Lower lobe of right lung (tissue), 2 donors: ENCODE data around the gene H1-8. TPM values are rescaled to one million over a fixed set of nuclear protein-coding genes. Genes with fewer than 3 reads are reported as not detected.

Experiments
- ATAC-seq, 2 donors: fragments of 200-7000 bp; cut with Tn5 transposase; one replicate each; pipeline ENCODE4 v1.9.1; 2020 to 2022; ENCODE audit warnings: mild to moderate bottlenecking in 2 of 2, moderate library complexity in 2 of 2
- DNase-seq: peaks from one replicate; pipeline ENCODE4 v3.0.0-alpha.2; 2020
- H3K27ac ChIP-seq: fragments of 200-600 bp; one replicate; pipeline ENCODE4 v1.8.0; 2022
- H3K27me3 ChIP-seq: fragments of 200-600 bp; one replicate; pipeline ENCODE4 v1.8.0; 2022; ENCODE audit warnings: low read depth
- H3K36me3 ChIP-seq: fragments of 200-600 bp; one replicate; pipeline ENCODE4 v1.8.0; 2022; ENCODE audit warnings: mild to moderate bottlenecking
- H3K4me1 ChIP-seq: fragments of 200-600 bp; one replicate; pipeline ENCODE4 v1.8.0; 2022
- H3K4me3 ChIP-seq: fragments of 200-600 bp; one replicate; pipeline ENCODE4 v1.8.0; 2022; ENCODE audit warnings: mild to moderate bottlenecking
- H3K9me3 ChIP-seq: fragments of 200-600 bp; one replicate; pipeline ENCODE4 v1.8.0; 2022
- intact Hi-C: fragments of 100-400 bp; cut with DNase I; formaldehyde crosslinking; loops from one replicate; pipeline ENCODE4 v1.11.0; 2022
- total RNA-seq: library from RNA; stranded (reverse); fragmentation: NEBNext Ultra II Directional; extraction: Animal tissue kit (Norgen Biotek cat#: 25700); gene quantifications from one replicate; pipeline ENCODE4 v1.2.1, GENCODE V29; 2021
- TF ChIP-seq, protein P1 (sequence below): fragments of 200-600 bp; IDR thresholded peaks from one replicate; pipeline ENCODE4 v1.8.0; 2022; ENCODE audit warnings: antibody characterized with exemption, mild to moderate bottlenecking
- donor health status: DM: no; HTN: yes; CAD: no; lungs with severe emphysema.

Gene H1-8
- total RNA-seq, 1 donor from 2014 or later: not detected

DNA sequence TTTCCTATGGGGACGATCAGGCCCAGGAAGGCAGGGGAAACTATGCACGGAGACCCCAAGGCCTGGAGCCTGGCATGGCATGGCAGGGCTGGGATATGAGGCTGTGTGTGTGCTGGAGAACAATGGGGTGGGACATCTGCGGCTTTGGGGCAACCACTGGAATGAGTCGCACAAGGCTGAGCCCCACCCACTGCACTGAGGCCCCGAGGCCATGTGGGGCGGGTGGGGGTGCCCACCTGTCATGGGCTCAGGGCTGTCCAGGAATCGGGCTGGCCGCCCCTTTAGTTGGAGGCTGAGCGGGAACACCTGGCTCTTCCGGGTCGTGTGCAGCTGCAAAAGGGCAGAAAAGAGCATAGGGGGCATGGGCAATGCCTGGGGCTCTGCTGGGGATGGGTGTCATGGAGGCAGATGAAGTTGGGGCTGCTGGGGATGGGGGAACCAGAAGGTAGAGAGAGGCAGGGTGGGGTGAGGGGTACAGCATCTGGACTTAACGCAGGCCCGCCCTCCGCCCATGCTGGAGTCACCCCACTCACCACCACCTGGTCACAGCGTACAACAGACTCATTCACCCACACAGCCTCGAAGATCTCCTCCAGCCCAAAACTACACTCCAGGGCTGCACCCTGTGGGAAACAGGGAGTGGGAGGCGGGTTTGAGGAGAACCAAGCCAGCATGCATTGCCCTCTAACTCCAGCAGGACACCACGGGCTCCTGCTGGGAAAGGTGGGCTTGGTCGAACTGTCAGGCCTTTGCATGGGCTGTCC lies 32.4 kb downstream of the H1-8 start:
- H3K36me3 ChIP-seq: peaks cover 92% of the 10 kb centered on the region
- TF ChIP-seq, protein P1, sequence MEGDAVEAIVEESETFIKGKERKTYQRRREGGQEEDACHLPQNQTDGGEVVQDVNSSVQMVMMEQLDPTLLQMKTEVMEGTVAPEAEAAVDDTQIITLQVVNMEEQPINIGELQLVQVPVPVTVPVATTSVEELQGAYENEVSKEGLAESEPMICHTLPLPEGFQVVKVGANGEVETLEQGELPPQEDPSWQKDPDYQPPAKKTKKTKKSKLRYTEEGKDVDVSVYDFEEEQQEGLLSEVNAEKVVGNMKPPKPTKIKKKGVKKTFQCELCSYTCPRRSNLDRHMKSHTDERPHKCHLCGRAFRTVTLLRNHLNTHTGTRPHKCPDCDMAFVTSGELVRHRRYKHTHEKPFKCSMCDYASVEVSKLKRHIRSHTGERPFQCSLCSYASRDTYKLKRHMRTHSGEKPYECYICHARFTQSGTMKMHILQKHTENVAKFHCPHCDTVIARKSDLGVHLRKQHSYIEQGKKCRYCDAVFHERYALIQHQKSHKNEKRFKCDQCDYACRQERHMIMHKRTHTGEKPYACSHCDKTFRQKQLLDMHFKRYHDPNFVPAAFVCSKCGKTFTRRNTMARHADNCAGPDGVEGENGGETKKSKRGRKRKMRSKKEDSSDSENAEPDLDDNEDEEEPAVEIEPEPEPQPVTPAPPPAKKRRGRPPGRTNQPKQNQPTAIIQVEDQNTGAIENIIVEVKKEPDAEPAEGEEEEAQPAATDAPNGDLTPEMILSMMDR: no peak
- DNase-seq (no peak), ATAC-seq (no peak)
- no peaks in the 10 kb centered on the region for H3K27me3 ChIP-seq
- peak overlapping the region; percentile 85 for H3K27ac ChIP-seq
- H3K9me3 ChIP-seq: no peaks in the 10 kb centered on the region
- no peak overlapping the region for H3K4me3 ChIP-seq
- H3K4me1 ChIP-seq: peaks cover 39% of the 10 kb centered on the region
- intact Hi-C loops: no loop called here

DNA sequence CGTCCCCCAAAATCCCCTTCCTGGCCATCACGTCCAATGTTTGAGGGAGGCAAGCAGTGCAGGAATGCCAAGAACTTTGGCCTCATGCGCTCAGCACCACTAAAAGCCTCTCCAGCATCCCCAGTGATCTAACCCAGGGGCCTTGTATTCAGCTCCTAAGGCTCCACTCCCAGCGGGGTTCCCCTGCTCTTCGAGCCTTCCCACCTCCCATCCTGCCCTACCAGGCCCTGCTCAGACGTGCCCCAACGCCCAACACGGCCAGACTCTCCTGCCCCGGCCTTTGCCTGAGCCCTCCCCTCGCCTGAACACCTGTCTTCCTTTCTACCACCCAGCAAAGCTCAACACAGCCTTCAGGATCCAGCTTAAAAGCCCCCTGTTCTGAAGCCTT lies 33.0 kb downstream of the H1-8 start:
- peak overlapping the region; percentile 85 for H3K27ac ChIP-seq
- H3K4me3 ChIP-seq: no peak overlapping the region
- H3K36me3 ChIP-seq: peaks cover 92% of the 10 kb centered on the region
- TF ChIP-seq, protein P1: no peak
- DNase-seq (no peak), ATAC-seq (no peak)
- intact Hi-C loops: no loop called here
- no peaks in the 10 kb centered on the region for H3K27me3 ChIP-seq
- H3K9me3 ChIP-seq: no peaks in the 10 kb centered on the region
- H3K4me1 ChIP-seq: peaks cover 39% of the 10 kb centered on the region

DNA sequence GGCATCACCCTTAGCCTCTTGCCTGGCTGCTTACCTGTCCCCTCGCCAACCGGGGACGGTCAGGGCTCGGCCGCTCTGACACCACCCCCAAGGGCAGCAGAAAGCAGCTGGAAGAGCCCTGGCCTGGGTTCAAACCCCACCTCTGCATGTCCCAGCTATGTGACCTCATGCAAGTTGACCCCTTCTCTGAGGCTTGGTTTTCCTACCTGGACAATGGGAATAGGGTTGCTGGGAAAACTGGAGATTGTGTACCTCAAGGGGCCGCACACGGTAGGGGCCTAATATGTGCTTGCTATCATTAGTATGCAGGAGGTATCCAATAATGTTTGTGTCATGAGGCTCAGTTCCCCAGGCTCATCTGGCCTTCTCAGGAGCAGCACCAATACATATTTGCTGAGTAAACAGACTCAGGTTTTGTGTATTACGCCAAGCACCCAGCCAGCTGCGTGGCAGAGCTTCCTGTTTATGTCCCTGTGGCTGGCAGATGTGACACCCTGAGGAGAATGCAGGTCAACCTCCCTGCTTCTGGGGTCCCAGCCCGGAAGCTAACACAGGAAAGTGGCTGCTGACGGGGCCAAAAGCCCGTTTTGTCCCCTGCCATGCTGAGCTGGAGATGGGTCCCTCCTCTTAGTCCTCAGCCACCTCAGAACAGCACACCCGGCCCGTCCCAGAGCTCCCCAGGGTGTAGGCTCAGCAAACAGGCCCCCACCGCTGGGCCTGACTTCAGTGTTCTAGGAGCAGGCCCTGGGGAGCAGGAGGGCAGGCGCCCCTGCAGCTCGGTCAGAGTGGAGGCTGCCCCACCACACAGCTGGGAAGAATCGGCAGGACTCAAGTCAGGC lies 33.8 kb downstream of the H1-8 start:
- DNase-seq (peak; percentile 69), ATAC-seq (peak; percentile 43 to 55)
- peak overlapping the region; percentile 85 for H3K27ac ChIP-seq
- no peak overlapping the region for H3K4me3 ChIP-seq
- no peaks in the 10 kb centered on the region for H3K9me3 ChIP-seq
- H3K4me1 ChIP-seq: peaks cover 39% of the 10 kb centered on the region
- peaks cover 92% of the 10 kb centered on the region for H3K36me3 ChIP-seq
- TF ChIP-seq, protein P1: no peak
- H3K27me3 ChIP-seq: no peaks in the 10 kb centered on the region
- intact Hi-C loops: no loop called here

DNA sequence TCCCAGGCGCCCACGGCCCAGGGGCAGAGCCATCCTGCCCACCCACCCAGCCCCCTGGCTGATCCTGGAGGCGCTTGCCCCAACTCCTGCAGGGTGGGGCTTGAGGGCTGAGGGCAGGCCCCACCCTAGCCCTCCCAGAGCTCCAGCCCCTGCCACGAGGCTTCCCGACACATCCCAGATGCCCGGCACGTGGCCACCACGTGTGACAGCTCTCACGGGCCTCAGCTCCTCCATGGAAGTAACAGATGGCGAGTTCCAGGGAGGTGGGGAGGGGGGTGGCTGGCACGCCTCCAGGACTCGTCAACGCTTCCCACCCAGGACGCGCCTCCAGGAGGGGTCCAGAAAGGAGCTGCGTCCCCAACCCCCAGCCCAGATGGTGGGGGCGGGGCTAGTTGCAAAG lies 34.4 kb downstream of the H1-8 start:
- peaks cover 92% of the 10 kb centered on the region for H3K36me3 ChIP-seq

More for the DNA sequence above, 34.4 kb downstream of the H1-8 start:
- Histone ChIP-seq H3K9me3 (no peaks in the 10 kb centered on the region), H3K4me1 (peaks cover 39% of the 10 kb centered on the region), H3K4me3 (no peak overlapping the region), H3K27ac (peak overlapping the region; percentile 85), H3K27me3 (no peaks in the 10 kb centered on the region)
- TF ChIP-seq, protein P1: no peak
- ATAC-seq: peak in 1 of 2 donors; percentile 3
- no peak for DNase-seq
- intact Hi-C loops: no loop called here
